Measurements from ENCODE around the gene POC1A. TPM values are rescaled to one million over a fixed set of nuclear protein-coding genes. Genes with fewer than 3 reads are reported as not detected.

Gene POC1A
- total RNA-seq, 1 donor from 2014 or later, result 9.4 TPM

DNA sequence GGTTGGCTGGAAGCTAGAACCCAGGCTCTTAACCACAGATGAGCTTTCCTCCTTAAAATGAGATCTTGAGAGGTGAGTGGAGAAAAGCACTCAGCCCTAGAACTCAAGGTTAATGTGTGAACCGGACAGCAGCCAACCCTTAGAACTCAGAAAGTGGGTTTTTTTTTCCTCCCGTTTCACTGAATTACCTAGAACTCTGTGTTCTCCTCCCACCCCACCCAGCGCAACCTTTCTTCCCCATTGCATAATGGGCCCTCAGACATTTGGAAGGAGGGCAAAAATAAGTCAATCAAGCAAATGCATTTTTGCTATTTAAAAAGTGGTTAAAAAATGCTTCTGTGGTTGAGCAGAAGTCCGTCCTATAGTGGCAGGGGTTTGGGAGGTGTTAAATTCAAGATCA, 36.7 kb downstream of the POC1A start:
- Mint-ChIP-seq H3K4me3 (no peak overlapping the region), H3K36me3 (peaks cover 1% of the 10 kb centered on the region), H3K27ac (no peak overlapping the region), H3K27me3 (ENCODE audit: low read depth) (no peaks in the 10 kb centered on the region), H3K4me1 (no peaks in the 10 kb centered on the region), H3K9me3 (no peaks in the 10 kb centered on the region)
- DNase-seq (ENCODE audit: low spot score in 2 of 2, unreplicated experiment in 2 of 2), result no peak
- TF ChIP-seq, protein P1, sequence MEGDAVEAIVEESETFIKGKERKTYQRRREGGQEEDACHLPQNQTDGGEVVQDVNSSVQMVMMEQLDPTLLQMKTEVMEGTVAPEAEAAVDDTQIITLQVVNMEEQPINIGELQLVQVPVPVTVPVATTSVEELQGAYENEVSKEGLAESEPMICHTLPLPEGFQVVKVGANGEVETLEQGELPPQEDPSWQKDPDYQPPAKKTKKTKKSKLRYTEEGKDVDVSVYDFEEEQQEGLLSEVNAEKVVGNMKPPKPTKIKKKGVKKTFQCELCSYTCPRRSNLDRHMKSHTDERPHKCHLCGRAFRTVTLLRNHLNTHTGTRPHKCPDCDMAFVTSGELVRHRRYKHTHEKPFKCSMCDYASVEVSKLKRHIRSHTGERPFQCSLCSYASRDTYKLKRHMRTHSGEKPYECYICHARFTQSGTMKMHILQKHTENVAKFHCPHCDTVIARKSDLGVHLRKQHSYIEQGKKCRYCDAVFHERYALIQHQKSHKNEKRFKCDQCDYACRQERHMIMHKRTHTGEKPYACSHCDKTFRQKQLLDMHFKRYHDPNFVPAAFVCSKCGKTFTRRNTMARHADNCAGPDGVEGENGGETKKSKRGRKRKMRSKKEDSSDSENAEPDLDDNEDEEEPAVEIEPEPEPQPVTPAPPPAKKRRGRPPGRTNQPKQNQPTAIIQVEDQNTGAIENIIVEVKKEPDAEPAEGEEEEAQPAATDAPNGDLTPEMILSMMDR (IDR thresholded peaks at IDR 0.05; ENCODE audit: unreplicated experiment), result no peak

DNA sequence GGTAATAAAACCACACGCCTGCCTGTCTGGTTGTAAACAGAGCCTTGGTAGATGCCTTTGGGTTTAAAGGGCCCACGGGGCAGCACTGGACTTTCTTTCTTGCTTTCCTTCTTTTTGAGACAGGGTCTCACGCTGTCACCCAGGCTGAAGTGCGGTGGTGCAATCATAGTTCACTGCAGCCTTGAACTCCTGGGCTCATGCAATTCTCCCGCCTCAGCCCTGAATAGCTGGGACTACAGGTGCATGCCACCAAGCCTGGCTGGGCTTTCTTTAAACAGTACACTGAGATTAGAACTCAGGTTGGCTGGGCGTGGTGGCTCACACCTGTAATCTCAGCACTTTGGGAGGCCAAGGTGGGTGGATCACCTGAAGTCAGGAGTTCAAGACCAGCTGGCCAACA, 42.2 kb downstream of the POC1A start:
- no peaks in the 10 kb centered on the region for H3K27me3 Mint-ChIP-seq (ENCODE audit: low read depth)

DNA sequence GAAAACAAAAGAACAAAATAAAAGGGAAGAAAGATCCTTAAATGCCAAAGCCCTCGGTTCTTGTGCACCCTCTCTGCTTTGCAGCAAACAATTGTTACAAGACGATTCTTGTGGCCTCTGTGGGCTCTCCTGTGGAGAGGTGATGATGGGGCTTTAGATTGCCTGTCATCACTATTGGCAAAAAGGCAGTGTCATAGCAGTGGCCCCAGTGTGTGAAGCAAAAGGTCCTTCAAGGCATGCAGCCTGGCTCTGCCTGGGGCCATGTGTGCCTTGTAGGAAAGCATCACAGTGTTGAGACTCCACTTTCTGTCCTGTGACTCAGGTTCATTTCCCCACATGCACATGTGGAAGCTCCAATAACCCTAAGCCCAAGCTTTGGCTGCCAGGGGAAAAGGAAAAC, 43.7 kb downstream of the POC1A start:
- H3K4me3 Mint-ChIP-seq, result no peak overlapping the region
- no peaks in the 10 kb centered on the region for H3K9me3 Mint-ChIP-seq

More for the DNA sequence above, 42.2 kb downstream of the POC1A start:
- Mint-ChIP-seq H3K27ac (no peak overlapping the region), H3K9me3 (no peaks in the 10 kb centered on the region), H3K4me3 (no peak overlapping the region), H3K4me1 (peaks cover 31% of the 10 kb centered on the region), H3K36me3 (peaks cover 1% of the 10 kb centered on the region)
- TF ChIP-seq, protein P1 (IDR thresholded peaks at IDR 0.05; ENCODE audit: unreplicated experiment), result no peak
- DNase-seq (ENCODE audit: low spot score in 2 of 2, unreplicated experiment in 2 of 2), result no peak

GRCh38 chr3:52109611-52110301, 44.5 kb downstream of the POC1A start:
- Mint-ChIP-seq H3K27me3 (ENCODE audit: low read depth) (no peaks in the 10 kb centered on the region), H3K27ac (peak overlapping the region; percentile 81), H3K4me1 (peaks cover 36% of the 10 kb centered on the region), H3K4me3 (no peak overlapping the region), H3K9me3 (no peaks in the 10 kb centered on the region), H3K36me3 (peaks cover 1% of the 10 kb centered on the region)
- DNase-seq (ENCODE audit: low spot score in 2 of 2, unreplicated experiment in 2 of 2), result no peak
- TF ChIP-seq, protein P1 (IDR thresholded peaks at IDR 0.05; ENCODE audit: unreplicated experiment), result no peak

More for the DNA sequence above, 43.7 kb downstream of the POC1A start:
- DNase-seq (ENCODE audit: low spot score in 2 of 2, unreplicated experiment in 2 of 2), result no peak
- Mint-ChIP-seq H3K4me1 (peaks cover 36% of the 10 kb centered on the region), H3K27ac (peak overlapping the region; percentile 81), H3K27me3 (ENCODE audit: low read depth) (no peaks in the 10 kb centered on the region), H3K36me3 (peaks cover 1% of the 10 kb centered on the region)
- TF ChIP-seq, protein P1 (IDR thresholded peaks at IDR 0.05; ENCODE audit: unreplicated experiment), result no peak

DNA sequence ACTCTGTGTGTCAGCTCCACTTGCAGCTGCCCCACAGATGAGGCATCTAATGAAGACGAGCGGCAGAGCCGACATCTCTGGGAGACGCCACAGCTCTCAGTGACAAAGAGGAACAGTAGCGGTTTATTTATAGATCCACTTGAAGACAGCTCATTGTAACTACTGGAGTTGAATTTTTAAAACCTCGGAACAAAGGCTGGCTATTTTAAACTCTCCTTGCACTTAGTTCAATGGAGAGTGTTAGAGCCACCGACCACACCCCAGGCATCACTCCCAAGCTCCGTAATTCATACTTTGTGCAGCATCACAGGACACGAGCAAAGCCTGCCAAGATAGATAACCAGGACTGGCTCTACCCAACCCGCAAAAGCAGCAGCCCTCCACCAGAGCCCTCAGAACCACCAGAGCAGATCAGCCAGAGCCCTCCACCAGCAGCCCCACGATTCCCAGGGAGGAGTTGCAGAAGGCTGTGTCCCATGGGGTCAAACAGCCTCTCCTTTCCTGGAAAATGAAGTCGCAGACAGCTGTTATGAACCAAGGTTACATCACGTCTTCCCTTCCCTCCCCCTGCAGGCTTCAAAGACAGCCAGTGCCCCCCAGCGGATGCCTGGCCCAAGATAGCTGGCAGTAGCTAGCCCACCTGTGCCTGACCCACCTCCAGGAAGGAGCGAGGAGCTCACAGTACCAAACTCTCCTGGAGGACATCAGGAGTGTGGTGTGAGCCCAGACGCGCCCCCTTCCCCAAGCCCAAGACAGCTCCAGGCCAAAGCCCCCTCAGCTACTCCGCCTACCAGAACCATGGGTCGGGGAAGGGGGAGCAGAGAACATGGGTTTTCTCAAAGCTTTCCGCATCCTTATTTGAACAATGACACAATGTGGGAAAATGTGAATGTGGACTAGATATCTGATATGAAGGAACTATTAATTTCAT, 45.7 kb downstream of the POC1A start:
- Mint-ChIP-seq H3K27ac (peak overlapping the region; percentile 81), H3K36me3 (peaks cover 1% of the 10 kb centered on the region), H3K27me3 (ENCODE audit: low read depth) (no peaks in the 10 kb centered on the region), H3K9me3 (peaks cover 1% of the 10 kb centered on the region), H3K4me1 (peaks cover 36% of the 10 kb centered on the region), H3K4me3 (no peak overlapping the region)
- no peak for DNase-seq (ENCODE audit: low spot score in 2 of 2, unreplicated experiment in 2 of 2)
- TF ChIP-seq, protein P1 (IDR thresholded peaks at IDR 0.05; ENCODE audit: unreplicated experiment), result no peak

Measured in mesothelial cell of epicardium (in vitro differentiated cells).